ENCODE measurements around the gene EMSY.

- TF ChIP-seq CTCF (IDR thresholded peaks at IDR 0.05) (no peak), POLR2A (IDR thresholded peaks at IDR 0.05) (no peak)
These were observed 156.5 kb downstream of the EMSY start for GRCh38 chr11:76601272-76601671.

Measured in testis (tissue), 2 donors.